ENCODE measurements around the gene SLC22A14.

DNA sequence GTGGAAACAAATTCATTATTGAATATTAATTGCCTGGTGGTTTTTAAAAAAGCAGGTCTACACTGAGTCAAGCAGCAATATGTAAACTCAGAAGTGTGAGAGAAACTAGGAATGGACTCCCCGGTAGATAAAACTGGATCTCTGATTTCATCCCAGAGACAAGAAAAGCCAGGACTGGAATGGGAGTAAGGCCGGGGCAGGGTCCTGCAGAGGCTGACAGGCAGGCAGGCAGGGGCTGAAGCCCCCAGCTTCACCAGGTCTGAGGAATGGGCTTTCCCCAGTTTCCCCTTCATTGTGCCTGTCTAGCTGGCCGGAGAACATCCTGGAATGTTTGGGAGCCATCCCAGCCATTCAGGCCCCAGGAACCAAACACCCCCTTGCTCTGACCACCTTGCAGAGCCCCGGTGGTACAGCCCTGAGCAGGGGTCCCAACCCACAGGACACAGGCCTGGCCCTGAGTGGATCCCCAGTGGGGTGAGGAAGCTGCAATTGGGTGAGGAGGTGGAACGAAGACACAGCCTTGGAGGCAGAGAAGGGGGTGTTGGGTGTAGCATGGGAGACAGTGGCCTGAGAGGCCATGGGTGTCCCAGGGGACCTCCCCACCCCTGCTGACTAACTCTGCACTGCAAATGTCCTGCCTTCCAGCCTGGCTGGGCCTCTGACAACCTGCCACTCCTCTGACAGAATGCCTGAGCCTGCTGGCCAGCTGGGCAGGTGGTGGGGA, 32.8 kb downstream of the SLC22A14 start:
- TF ChIP-seq KDM4B (IDR thresholded peaks at IDR 0.05; ENCODE audit: borderline replicate concordance in 2 of 2, low read depth in 1 of 2) = no peak
- TF ChIP-seq CHD2 (IDR thresholded peaks at IDR 0.05; ENCODE audit: low read depth, low read length) = no peak
- no peak for TF ChIP-seq ZNF121 (CRISPR knock-in tag; conservative IDR thresholded peaks at IDR 0.05)
- no peak for TF ChIP-seq HDAC3 (IDR thresholded peaks at IDR 0.05; ENCODE audit: borderline replicate concordance, partially characterized antibody)
- TF ChIP-seq, protein P1, sequence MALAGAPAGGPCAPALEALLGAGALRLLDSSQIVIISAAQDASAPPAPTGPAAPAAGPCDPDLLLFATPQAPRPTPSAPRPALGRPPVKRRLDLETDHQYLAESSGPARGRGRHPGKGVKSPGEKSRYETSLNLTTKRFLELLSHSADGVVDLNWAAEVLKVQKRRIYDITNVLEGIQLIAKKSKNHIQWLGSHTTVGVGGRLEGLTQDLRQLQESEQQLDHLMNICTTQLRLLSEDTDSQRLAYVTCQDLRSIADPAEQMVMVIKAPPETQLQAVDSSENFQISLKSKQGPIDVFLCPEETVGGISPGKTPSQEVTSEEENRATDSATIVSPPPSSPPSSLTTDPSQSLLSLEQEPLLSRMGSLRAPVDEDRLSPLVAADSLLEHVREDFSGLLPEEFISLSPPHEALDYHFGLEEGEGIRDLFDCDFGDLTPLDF (CRISPR knock-in tag; IDR thresholded peaks at IDR 0.05) = no peak
- TF ChIP-seq CTBP1 (IDR thresholded peaks at IDR 0.05; ENCODE audit: borderline replicate concordance) = no peak
- TF ChIP-seq HDAC2 (IDR thresholded peaks at IDR 0.05) = no peak
- no peak for TF ChIP-seq MAFG (tag; conservative IDR thresholded peaks at IDR 0.05)
- no peak for TF ChIP-seq YY1 (IDR thresholded peaks at IDR 0.05; ENCODE audit: borderline replicate concordance in 1 of 3, control insufficient read depth in 1 of 3, extremely low read depth in 1 of 3, insufficient read depth in 3 of 3, insufficient read length in 1 of 3, insufficient replicate concordance in 2 of 3, low read depth in 1 of 3, low read length in 2 of 3)
- TF ChIP-seq, protein P2, sequence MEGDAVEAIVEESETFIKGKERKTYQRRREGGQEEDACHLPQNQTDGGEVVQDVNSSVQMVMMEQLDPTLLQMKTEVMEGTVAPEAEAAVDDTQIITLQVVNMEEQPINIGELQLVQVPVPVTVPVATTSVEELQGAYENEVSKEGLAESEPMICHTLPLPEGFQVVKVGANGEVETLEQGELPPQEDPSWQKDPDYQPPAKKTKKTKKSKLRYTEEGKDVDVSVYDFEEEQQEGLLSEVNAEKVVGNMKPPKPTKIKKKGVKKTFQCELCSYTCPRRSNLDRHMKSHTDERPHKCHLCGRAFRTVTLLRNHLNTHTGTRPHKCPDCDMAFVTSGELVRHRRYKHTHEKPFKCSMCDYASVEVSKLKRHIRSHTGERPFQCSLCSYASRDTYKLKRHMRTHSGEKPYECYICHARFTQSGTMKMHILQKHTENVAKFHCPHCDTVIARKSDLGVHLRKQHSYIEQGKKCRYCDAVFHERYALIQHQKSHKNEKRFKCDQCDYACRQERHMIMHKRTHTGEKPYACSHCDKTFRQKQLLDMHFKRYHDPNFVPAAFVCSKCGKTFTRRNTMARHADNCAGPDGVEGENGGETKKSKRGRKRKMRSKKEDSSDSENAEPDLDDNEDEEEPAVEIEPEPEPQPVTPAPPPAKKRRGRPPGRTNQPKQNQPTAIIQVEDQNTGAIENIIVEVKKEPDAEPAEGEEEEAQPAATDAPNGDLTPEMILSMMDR (IDR thresholded peaks at IDR 0.05 in 2 of 3, conservative IDR thresholded peaks at IDR 0.05 in 1 of 3; ENCODE audit: insufficient read depth in 2 of 3, low read depth in 1 of 3, low read length in 3 of 3) = no peak
- no peak for TF ChIP-seq CBX3 (IDR thresholded peaks at IDR 0.05; ENCODE audit: borderline replicate concordance in 1 of 2, low read length in 2 of 2)

All from K562 (cell line).